Bone marrow (tissue), 2 donors: Measurements from ENCODE around the gene MIEF2.
"Not testable (repeated sequence)": the region's sequence is repeated elsewhere in the genome, so short reads cannot be mapped to it uniquely, and the experiment has no call there.

Experiments
- DNase-seq, 2 donors: peaks; one replicate each; lab custom pipeline; 2025; lab: John Stamatoyannopoulos, UW

Gene MIEF2, protein sequence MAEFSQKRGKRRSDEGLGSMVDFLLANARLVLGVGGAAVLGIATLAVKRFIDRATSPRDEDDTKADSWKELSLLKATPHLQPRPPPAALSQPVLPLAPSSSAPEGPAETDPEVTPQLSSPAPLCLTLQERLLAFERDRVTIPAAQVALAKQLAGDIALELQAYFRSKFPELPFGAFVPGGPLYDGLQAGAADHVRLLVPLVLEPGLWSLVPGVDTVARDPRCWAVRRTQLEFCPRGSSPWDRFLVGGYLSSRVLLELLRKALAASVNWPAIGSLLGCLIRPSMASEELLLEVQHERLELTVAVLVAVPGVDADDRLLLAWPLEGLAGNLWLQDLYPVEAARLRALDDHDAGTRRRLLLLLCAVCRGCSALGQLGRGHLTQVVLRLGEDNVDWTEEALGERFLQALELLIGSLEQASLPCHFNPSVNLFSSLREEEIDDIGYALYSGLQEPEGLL

DNA sequence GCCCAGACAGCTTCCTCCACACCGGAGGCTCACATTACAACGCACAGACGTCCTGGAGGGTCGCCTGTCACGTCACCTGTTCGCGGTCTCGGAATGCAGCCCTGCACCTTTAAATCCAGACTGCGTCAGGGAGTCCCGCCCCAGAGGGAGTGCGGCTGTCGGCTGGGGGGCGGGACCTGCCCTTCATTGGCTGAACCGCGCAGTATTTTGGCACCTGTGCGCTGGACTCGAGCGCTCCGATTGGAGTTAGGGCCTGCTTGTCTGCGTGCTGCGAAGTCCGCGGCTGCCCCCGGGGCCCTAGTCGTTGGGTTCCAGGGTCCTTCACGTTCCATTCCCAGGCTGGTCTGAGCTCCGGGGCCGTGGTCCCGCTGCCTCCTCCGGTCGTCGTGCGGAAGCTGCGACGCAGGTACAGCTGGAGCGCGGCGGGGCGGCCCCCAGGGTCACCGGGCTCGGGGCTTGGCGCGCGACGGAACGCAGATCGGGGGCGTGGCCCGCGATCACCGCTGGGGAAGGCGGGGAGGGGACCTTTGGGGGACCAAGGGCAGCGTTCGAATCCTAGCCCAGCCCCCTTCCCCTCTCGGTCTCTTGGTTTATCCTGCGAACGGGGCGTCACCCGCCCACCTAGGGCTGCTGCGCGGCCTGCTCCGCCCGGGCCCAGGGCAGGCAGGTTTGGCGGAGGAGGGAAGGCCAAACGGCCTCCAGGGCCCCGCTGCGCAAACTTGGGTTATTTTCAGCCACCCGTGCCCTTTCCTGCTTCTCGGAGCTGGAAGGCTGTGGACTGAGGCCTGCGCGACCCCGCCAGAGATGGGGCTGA, at the start of gene MIEF2:
TSS of gene MIEF2 (plus strand) at position 331 of the 814 bp plus-strand sequence. CDS start 2,059 bp downstream, outside the sequence.
- DNase-seq: peak; percentile 75 to 80

DNA sequence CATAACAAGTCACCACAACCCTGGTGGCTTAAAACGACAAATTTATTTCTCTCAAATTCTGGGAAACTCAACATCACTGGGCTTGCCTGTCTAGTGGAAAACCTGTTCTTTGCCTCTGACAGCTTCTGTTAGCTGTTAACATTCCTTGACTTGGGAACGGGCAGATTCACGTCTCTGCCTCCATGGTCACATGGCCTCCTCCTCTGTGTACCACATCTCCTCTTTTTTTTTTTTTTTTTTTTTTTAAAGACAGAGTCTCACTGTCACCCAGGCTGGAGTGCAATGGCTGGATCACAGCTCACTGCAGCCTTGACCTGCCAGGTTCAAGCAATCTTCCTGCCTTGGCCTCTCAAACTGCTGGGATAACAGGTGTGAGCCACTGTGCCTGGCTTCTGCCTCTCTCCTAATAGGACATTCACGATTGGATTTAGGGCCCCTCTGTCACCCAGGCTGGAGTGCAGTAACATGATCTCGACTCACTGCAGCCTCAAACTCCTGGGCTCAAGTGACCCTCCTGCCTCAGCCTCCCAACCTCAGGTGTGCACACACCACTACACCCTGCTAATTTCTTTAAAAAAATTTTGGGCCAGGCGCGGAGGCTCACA, 46.7 kb upstream of the MIEF2 start:
- DNase-seq: no peak

DNA sequence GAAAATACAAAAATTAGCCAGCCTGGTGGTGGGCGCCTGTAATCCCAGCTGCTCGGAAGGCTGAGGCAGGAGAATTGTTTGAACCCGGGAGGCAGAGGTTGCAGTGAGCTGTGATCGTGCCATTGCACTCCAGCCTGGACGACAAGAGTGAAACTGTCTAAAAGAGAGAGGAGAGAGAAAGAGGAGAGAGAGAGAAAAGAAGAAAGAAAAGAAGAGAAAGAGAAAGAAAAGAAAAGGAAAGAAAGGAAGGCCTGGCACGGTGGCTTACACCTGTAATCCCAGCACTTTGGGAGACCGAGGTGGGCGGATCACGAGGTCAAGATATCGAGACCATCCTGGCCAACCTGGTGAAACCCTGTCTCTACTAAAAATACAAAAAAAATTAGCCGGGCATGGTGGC, 43.6 kb upstream of the MIEF2 start:
- DNase-seq: not testable (repeated sequence)

GRCh38 chr17:18217412-18218015, 42.9 kb upstream of the MIEF2 start:
- peak; percentile 11 to 18 for DNase-seq

- no peak for DNase-seq
These were observed 41.6 kb upstream of the MIEF2 start for GRCh38 chr17:18218756-18219415.

GRCh38 chr17:18224053-18224386, 36.4 kb upstream of the MIEF2 start:
- DNase-seq: no peak

GRCh38 chr17:18224387-18225120, 35.9 kb upstream of the MIEF2 start:
- DNase-seq: peak in 1 of 2 donors; percentile 3

DNA sequence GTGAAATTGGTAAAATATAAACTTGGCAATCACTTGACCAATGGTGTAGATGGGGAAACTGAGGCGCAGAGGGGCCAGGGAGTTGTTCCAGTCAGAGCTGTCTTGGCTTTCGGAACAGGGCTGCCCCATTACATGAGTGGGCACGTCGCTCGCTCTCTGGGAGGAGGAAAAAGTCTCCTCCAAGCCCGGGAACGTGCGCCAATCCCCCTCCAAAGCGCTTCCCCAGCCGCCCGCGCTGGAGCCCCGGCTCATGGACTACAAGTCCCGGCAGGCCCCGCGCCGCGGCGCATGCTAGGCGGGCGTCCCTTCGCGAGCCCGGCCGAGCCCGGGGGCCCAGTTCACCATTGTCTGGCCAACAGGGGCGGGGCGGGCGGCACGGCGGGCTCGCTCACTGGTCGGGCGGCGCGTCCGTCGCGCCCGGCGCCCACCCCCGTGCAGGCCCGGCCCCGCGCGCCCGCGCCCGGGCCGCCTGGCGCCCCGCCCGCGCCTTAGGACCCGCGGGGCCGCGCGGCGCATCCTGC, 35.3 kb upstream of the MIEF2 start, which contains the start of gene LLGL1:
TSS of gene LLGL1 (plus strand) at position 515 of the 521 bp plus-strand sequence. CDS start 48 bp downstream, outside the sequence.
- DNase-seq: peak; percentile 70 to 84

- DNase-seq: peak in 1 of 2 donors; percentile 52
These were observed 34.7 kb upstream of the MIEF2 start for GRCh38 chr17:18225642-18226283.

- no peak for DNase-seq
These were observed 34.0 kb upstream of the MIEF2 start for GRCh38 chr17:18226284-18226945.

GRCh38 chr17:18227635-18228034, 32.8 kb upstream of the MIEF2 start:
- no peak for DNase-seq

DNA sequence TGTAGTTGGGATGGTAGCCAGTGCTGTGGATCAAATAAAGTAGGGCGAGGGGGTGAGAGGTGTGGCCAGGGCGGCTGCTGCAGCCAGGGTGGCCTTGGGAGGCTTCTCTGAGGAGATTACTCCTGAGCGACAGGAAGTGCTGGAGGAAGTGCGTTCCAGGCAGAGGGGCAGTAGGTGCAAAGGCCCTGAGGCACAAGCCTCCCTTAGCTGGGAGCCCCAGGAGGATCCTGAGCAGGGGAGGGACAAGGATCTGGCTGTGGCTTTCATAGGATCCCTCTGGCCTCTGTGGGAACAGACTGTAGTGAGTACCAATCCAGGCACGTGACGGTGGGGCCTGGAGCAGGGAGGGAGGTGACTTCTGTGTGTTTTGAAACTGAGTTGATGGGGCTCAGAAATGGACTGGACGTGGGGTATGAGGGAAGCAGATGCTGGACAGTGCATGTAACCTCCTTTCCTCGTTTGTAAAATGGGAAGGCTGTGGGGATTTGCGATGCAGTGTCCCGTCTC, 32.2 kb upstream of the MIEF2 start:
- DNase-seq: no peak

GRCh38 chr17:18229254-18229653, 31.2 kb upstream of the MIEF2 start:
- no peak for DNase-seq

DNA sequence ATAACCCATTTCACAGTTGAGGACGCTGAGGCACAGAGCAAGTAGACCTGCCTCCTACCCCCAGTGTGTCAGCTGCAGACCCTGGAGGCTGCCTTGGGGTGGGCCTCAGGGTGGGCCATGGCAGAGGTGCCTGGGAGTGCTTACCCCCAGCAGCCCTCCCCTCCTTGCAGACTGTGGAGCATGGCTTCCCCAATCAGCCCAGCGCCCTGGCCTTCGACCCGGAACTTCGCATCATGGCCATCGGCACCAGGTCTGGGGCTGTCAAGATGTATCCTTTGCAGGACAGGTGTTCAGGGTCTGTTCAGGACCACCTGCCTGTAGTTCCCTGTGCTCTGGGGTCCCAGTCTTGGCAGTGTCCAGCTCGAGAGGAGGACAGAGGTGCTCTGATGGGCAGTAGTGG, 30.7 kb upstream of the MIEF2 start:
- DNase-seq: no peak

DNA sequence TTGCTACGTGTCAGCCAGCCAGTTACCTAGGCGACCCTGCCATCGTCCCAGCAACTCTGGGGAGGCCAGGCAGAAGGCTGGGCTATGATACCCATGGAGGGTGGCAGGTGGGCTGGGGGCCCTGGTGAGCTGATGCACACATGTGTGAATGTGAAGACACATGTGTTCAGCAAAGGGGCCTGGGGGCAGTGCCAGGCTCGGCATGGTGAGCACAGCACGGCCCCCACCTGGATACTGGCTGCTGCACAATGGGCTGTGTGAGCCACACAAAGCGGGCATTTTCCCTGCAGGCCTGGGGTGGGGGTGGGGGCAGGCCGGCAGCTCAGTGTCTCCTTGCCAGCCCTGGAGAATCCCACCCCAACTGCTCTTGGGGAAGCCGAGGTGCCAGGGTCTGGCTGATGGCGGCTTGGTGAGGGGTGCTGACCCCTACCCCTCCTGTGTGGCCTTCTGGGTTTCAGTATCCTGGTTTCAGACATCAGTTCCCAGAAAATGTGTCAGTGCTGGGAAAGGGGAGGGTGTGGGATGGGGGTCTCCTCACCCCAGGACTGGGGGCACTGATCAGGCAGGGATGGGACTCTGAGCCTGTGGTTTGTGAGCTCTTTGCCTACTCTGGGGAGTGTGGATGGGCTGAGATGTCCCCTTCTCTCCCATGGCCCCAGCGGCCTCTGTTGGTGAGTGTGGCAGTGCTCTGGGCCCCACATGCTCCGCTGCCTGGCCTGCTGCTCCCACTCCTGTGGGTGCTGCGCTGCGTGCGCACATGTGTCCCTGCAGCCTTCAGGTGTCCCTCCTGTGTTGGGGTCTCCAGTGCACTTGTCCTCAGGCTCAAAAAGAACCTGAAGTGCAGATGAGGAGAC, 29.9 kb upstream of the MIEF2 start:
- DNase-seq: no peak

GRCh38 chr17:18231164-18231563, 29.3 kb upstream of the MIEF2 start:
- DNase-seq: no peak

DNA sequence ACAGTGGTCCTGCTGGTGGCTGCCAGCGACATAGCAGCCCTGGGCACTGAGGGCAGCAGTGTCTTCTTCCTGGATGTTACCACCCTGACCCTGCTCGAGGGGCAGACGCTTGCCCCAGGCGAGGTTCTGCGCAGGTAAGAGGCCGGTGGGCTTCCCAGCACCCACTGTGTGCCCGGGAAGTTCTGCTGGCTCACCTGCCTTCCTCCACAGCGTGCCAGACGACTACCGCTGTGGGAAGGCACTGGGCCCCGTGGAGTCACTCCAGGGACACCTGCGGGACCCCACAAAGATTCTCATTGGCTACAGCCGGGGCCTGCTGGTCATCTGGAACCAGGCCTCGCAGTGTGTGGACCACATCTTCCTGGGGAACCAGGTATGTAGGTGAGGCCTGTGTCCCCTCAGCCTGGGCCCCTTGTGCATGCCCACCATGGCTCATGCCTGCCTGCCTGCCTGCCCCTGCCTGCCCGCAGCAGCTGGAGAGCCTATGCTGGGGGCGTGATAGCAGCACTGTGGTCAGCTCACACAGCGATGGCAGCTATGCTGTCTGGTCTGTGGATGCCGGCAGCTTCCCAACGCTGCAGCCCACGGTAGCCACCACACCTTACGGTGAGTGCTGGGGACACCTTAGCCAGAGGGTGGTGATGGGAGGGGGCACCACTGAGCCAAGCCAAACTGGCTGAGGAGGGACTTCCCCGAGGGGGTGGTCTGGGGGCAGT, 26.5 kb upstream of the MIEF2 start:
- DNase-seq: no peak
